CD4-positive, alpha-beta T cell treated with Interferon alpha-2 for 1 hour (primary cell): ENCODE measurements around the gene COPA.
"Not testable (repeated sequence)": the region's sequence is repeated elsewhere in the genome, so short reads cannot be mapped to it uniquely, and the experiment has no call there.

Source experiments
- DNase-seq, 2 donors: peaks; one replicate each; pipeline ENCODE4 v3.0.0-alpha.2; 2020 to 2022

COPA gene

DNA sequence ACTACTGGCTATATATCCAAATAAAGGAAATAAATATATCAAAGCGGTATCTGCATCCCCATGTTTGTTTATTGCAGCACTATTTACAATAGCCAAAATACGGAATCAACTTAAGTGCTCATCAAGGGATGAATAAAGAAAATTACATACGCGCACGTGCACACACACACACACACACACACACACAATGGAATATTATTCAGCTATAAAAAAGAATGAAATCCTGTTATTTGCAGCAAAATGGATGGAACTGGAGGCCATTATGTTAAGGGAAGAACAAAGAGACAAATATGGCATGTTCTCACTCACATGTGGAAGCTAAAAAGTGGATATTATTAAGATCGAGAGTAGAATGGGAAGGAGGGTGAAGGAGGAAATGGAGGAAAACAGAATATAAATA is 20.2 kb downstream of the COPA start:
- DNase-seq = no peak

DNA sequence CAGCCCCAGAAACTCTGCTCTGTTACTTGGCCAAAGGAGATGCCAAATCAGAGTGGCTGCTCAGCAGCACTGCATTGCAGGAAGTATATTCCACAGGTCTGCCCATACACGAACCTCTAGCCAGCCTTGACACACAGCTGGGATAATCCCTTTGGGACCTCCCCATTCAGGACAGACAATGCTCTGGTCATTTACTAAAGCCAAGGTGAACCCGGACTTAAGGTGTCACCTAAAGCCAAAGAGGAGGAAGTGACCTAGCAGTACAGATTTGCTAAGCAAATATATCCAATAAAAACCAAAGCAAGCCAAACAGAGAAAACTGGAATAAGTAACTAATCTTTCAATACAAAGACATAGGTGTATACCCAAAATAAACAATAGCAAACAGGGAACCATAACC is 27.7 kb downstream of the COPA start:
- DNase-seq = no peak

DNA sequence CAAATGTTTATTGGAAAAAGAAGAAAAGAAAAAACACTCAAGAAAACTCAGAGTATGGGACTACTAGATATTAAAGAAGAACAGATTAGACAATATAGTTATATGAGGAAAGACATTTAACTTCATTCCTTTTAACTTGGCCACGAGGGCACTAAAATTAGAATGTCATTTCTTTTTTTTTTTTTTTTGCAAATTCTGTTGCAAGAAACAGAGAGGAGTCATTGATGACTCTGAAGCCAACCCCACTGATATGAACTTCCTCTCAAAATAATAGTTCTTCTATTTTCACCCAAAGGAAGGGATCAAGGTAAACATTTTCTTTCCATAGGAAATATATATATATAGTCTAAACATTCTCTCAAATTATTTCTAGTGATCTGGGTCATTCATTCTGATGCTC is 33.5 kb downstream of the COPA start:
- no peak for DNase-seq

GRCh38 chr1:160309185-160309557 is 33.9 kb downstream of the COPA start:
- no peak for DNase-seq

GRCh38 chr1:160308451-160309184 is 34.4 kb downstream of the COPA start:
- no peak for DNase-seq

DNA sequence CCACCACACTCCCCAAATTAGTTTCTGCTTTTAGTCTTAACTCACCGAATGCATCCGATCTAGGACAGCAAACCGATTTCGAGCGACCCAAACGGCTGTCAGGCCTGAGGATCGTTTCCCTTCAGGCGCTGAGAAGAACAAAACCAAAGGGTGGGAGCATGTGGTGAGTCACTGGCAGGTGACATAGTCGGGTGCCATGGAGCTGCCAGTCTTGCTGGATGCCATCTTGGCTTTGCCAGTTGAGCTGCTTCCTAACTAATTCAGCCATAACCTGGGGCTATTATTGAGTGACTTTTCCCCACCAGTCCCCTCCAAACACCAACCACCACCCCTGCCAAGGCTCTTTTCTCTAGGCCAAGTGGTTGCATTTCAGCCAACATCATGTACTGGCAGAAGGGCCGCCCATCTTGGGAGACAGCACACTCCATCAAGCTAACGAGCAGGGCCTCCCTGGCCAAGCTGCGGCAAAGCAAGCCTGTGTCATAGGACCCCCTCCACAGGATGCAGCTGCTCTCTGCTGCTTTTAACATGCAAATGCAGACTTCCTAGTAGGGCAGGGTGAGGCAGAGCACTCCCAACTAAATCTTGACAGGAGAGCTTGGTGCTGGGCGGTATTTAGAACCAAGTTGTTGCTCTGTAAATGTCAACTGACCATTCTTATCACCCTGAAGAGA is 35.8 kb downstream of the COPA start:
- peak in 1 of 2 donors; percentile 3 for DNase-seq

GRCh38 chr1:160300173-160300572 is 42.9 kb downstream of the COPA start:
- no peak for DNase-seq

GRCh38 chr1:160296036-160296435 is 47.0 kb downstream of the COPA start:
- DNase-seq = no peak

DNA sequence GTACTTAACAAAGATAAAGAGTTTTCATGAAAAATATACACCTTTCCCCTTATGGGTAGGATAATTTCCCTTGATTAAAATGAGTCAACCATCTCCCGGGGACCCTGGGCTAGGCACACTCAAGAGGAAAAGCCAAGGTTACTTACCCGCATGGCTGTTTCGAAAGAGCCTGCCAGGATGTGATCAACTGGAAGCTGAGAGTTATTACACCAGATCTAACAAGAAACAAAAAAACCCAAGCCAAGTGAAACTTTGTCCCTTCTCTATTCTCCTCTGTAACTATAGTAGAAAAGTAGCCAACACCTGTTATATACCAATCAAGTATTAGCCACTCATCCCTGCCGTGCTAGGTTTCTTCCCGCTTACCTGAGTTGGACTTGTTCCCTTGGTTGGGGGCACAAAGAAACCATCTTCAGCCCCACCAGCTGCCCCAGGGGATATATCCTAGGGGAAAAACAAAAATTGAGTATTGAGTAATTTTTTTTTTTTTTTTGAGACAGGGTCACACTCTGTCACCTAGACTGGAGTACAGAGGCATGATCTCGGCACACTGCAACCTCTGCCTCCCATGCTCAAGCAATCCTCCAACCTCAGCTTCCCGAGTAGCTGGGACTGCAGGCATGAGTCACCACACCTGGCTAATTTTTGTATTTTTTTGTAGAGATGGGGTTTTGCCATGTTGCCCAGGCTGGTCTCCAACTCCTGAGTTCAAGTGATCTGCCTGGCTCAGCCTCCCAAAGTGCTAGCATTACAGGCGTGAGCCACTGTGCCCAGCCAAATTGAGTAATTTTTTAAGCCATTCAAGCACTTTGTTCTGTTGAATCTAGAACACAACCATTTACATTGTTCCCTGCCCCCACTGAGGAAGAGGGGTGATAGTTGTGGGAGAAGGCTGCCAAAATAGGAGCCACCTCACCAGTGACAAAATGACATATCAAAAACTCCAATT is 49.8 kb downstream of the COPA start:
- DNase-seq = no peak

- DNase-seq = peak; percentile 73 to 82
These were observed 51.5 kb downstream of the COPA start for GRCh38 chr1:160291248-160292220.

DNA sequence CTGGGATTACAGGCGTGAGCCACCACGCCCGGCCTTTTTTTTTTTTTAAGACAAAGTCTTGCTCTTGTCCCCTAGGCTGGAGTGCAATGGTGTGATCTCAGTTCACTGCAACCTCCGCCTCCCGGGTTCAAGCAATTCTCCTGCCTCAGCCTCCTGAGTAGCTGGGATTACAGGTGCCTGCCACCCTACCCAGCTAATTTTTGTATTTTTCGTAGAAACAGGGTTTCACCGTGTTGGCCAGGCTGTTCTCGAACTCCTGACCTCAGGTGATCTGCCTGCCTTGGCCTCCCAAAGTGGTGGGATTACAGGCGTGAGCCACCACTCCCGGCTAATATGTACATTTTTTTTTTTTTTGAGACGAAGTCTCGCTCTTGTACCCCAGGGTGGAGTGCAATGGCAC is 55.3 kb downstream of the COPA start:
- DNase-seq = not testable (repeated sequence)

DNA sequence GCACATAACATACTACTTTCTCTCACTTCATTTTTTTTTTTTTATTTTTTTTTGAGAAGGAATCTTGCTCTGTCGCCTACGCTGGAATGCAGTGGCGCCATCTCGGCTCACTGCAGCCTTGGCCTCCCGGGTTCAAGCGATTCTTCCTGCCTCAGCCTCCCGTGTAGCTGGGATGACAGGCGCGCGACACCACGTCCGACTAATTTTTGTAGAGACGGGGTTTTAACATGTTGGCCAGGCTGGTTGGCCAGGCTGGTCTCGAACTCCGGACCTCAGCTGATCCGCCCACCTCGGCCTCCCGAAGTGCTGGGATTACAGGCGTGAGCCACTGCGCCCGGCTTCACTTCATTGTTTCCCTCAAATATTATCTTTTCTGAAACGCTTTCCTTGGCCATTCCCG is 57.5 kb downstream of the COPA start:
- no peak for DNase-seq

- DNase-seq = peak; percentile 91 to 94
These were observed 58.2 kb downstream of the COPA start, which contains the start of gene PEX19 for GRCh38 chr1:160284782-160285344. TSS of gene PEX19 (minus strand) at chr1:160285133. CDS start at chr1:160285124, 9 bp downstream.

DNA sequence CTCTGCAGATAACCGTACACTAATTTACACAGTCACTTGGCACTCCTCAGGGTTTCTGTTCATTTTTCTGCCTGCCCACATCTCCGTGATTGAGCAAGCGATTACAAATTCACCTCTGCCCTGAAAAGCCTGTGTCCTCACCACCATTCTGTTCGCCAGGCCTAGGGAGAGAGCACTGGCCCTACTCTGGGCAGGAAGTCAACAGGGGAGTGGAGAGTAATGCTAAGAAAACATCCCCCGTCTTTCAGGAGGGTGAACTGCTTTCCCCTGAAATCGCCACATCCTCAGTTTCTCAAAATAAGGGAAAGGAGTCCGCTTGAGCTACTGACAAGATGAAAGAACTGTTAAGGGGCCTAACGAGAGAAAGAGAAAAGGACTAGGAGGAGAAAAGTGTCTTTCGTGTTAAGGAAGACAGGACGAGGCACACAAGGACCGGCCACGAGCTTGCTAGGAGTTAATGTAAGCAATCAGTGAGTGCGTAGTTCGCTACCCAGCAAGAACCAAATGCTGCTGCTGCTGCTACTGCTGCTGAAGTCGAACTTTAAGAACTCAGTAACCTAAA is 58.7 kb downstream of the COPA start:
- DNase-seq = peak in 1 of 2 donors; percentile 11

- no peak for DNase-seq
These were observed 60.2 kb downstream of the COPA start for GRCh38 chr1:160282807-160283206.

DNA sequence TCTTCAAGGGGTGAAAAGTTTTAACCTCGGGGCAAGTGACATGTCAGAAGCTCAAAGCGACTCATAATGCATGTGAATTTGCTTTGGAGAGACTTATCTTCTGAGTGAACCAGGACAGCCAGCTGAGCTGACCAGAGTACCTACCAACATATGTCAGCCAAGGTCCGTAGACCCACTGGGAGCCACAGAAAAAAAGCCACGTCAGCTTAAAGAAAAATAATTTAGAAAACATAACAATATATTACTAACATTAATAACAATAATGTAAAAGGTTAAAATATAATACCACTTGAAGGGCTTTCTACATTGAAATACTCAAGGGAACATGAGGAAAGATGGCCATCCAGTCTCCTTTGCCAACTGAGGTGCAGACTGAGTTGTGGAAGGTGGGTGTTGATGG is 65.1 kb downstream of the COPA start:
- no peak for DNase-seq

DNA sequence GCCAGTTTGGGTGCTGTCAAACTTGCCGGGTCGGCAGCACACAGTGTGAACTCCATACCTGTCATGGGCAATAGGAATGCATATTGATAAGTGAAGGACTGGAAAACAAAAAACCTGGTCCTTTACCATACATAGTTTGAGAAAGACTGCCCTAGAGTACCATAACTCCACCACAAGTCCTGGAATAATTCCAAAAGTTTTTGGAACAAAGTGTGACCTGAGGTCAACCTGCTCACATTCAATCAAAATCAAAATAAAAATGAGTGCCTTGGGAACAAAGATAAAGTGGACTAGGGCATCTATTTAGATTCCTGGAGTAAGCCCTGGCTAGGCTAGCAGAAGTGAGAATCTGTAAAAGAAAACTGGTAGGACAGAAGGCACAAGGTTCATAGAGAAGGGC is 65.7 kb downstream of the COPA start:
- no peak for DNase-seq

GRCh38 chr1:160271025-160271424 is 72.0 kb downstream of the COPA start:
- DNase-seq = no peak

- no peak for DNase-seq
These were observed 75.6 kb downstream of the COPA start for GRCh38 chr1:160267284-160267991.

GRCh38 chr1:160264795-160265307 is 78.2 kb downstream of the COPA start:
- DNase-seq = no peak
